Prostate gland (tissue), 2 donors: Measurements from ENCODE around the gene TNIP1. TPM values are rescaled to one million over a fixed set of nuclear protein-coding genes. Genes with fewer than 3 reads are reported as not detected.

Source experiments
- DNase-seq: peaks from one replicate; pipeline ENCODE4 v3.0.0-alpha.2; 2019; ENCODE audit warnings: low spot score
- H3K27ac ChIP-seq, 2 donors: fragments of 200-600 bp; sonication (generic); 2 replicates each; pipeline ENCODE4 v1.5.1; 2017 to 2019
- H3K27me3 ChIP-seq: fragments of 200-600 bp; sonication (generic); replicated peaks from 2 replicates; pipeline ENCODE4 v1.5.1; 2019; ENCODE audit not compliant: insufficient read depth
- H3K36me3 ChIP-seq, 2 donors: fragments of 200-600 bp; sonication (generic); 1 replicate in 1 of 2; 2 replicates in 1 of 2; pipeline versions ENCODE4 v1.5.1 to v1.8.1; 2017 to 2019
- H3K4me1 ChIP-seq: fragments of 200-600 bp; sonication (generic); replicated peaks from 2 replicates; pipeline ENCODE4 v1.5.1; 2019
- H3K4me3 ChIP-seq, 2 donors: fragments of 200-600 bp; sonication (generic); 2 replicates each; pipeline ENCODE4 v1.5.1; 2017 to 2019
- H3K9me3 ChIP-seq: fragments of 200-600 bp; sonication (generic); 2 replicates; pipeline ENCODE4 v1.5.1; 2017
- POLR2A ChIP-seq: fragments of 450-650 bp; IDR thresholded peaks from one replicate; pipeline ENCODE4 v1.6.1; 2016; ENCODE audit warnings: antibody characterized with exemption, mild to moderate bottlenecking
- POLR2AphosphoS5 ChIP-seq: sonication (generic); formaldehyde crosslinking; IDR thresholded peaks from one replicate; pipeline ENCODE4 v1.6.1; 2017; ENCODE audit warnings: antibody characterized with exemption
- WGBS: methylation state at CpG from one replicate; pipeline ENCODE4 v1.1.5; 2018; 5-methylcytosine and 5-hydroxymethylcytosine counted together
- intact Hi-C: fragments of 100-400 bp; cut with DNase I; formaldehyde crosslinking; loops from one replicate; pipeline ENCODE4 v1.14.2; 2022
- total RNA-seq, 2 donors: library from RNA; depleted of rRNA; stranded (reverse); fragments of >200 nt; gene quantifications; one replicate each; pipeline ENCODE4 v1.1.0, GENCODE V29; 2016
- TF ChIP-seq, protein P1 (sequence below), 4 experiments: fragments of 200-600 bp in 2 of 4; fragments of 450-650 bp in 2 of 4; sonication (generic) in 2 of 4; IDR thresholded peaks; 1 replicate in 3 of 4; 2 replicates in 1 of 4; pipeline ENCODE4 v1.5.1; 2016 to 2019; ENCODE audit warnings: antibody characterized with exemption in 4 of 4, mild to moderate bottlenecking in 2 of 4, moderate library complexity in 2 of 4

Gene TNIP1
- total RNA-seq, 2 donors from 2014 or later: 61.9 to 81.6 TPM

DNA sequence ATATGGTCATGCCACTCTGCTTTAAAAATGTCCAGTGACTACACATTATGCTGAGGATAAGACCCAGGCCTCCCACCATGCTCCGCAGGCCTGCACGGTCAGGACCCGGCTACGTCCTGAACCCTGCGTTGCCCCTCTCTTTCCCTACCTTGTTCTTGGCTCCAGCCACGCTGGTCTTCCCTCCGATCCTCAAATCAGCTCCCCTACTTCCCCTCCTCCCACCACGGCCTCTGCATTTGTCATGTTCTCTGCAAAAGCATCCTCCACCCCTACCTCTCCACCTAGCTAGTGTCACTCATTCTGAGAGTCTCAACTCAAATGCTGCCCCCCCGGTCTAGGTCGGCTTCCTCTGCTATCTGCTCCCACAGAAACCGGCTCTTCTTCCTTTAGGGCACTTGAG is 49.3 kb downstream of the TNIP1 start:
- H3K36me3 ChIP-seq: peaks cover 16 to 25% of the 10 kb centered on the region in 2 donors
- H3K4me1 ChIP-seq: peaks cover 7% of the 10 kb centered on the region
- TF ChIP-seq POLR2AphosphoS5 (no peak), POLR2A (no peak)
- TF ChIP-seq, protein P1, sequence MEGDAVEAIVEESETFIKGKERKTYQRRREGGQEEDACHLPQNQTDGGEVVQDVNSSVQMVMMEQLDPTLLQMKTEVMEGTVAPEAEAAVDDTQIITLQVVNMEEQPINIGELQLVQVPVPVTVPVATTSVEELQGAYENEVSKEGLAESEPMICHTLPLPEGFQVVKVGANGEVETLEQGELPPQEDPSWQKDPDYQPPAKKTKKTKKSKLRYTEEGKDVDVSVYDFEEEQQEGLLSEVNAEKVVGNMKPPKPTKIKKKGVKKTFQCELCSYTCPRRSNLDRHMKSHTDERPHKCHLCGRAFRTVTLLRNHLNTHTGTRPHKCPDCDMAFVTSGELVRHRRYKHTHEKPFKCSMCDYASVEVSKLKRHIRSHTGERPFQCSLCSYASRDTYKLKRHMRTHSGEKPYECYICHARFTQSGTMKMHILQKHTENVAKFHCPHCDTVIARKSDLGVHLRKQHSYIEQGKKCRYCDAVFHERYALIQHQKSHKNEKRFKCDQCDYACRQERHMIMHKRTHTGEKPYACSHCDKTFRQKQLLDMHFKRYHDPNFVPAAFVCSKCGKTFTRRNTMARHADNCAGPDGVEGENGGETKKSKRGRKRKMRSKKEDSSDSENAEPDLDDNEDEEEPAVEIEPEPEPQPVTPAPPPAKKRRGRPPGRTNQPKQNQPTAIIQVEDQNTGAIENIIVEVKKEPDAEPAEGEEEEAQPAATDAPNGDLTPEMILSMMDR (IDR thresholded peaks at IDR 0.05): no peak

DNA sequence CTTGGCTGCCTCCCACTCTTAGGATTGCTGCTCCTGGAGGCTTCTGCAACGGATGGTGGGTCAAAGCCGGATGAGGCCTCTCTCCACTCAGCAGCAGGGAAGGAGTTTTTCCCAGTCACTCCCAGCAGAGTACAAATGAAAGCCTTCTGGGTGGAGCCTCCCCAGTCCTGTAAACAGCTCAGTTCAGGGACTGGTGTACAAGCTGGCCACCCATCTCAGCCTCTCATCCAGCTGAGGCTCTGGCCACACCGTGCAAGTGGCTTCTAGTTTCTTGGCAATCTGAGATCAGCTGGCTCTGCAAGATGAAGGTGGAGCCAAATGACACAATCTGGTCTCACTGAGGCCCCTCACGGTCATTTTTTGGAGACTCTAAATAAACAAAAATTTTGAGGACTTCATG is 50.5 kb downstream of the TNIP1 start:
- H3K27ac ChIP-seq: peak overlapping the region; percentile 63 to 67
- intact Hi-C loops: no loop called here
- no peak overlapping the region for H3K4me3 ChIP-seq
- peaks cover 9 to 16% of the 10 kb centered on the region in 2 donors for H3K36me3 ChIP-seq
- no peaks in the 10 kb centered on the region for H3K9me3 ChIP-seq
- peak; percentile 49 for DNase-seq
- H3K4me1 ChIP-seq: peaks cover 7% of the 10 kb centered on the region
- H3K27me3 ChIP-seq: no peaks in the 10 kb centered on the region
- WGBS: 46% methylated on average over 4 of the region's 4 CpGs
- peak; percentile 44 for TF ChIP-seq POLR2AphosphoS5
- TF ChIP-seq, protein P1 (IDR thresholded peaks at IDR 0.05): no peak

More for the DNA sequence above, 49.3 kb downstream of the TNIP1 start:
- intact Hi-C loops: no loop called here
- 91% methylated on average over 11 of the region's 11 CpGs for WGBS
- no peaks in the 10 kb centered on the region for H3K9me3 ChIP-seq
- DNase-seq: no peak
- no peak overlapping the region for H3K4me3 ChIP-seq
- peak overlapping the region; percentile 9 to 63 for H3K27ac ChIP-seq
- no peaks in the 10 kb centered on the region for H3K27me3 ChIP-seq

DNA sequence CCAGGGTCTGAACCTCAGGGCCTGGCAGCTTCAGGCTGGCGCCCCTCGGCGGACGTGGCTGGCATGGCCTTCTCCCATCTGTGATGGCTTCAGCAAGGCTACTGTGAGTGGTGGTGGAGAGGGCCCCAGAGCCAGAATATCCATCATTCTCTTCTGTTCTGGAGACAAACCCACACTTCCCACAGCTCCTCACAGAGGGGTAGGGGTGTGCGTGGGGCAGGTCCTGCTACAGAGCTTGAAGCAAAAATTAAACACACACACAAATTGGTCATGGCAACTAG is 50.8 kb downstream of the TNIP1 start:
- Histone ChIP-seq H3K4me3 (no peak overlapping the region), H3K4me1 (peaks cover 7% of the 10 kb centered on the region), H3K36me3 (peaks cover 9 to 12% of the 10 kb centered on the region in 2 donors), H3K27ac (peak overlapping the region; percentile 63 to 67), H3K9me3 (no peaks in the 10 kb centered on the region), H3K27me3 (no peaks in the 10 kb centered on the region)
- 94% methylated on average over 5 of the region's 5 CpGs for WGBS
- no peak for DNase-seq
- intact Hi-C loops: no loop called here
- TF ChIP-seq POLR2A (no peak), POLR2AphosphoS5 (no peak)
- TF ChIP-seq, protein P1 (IDR thresholded peaks at IDR 0.05): no peak

DNA sequence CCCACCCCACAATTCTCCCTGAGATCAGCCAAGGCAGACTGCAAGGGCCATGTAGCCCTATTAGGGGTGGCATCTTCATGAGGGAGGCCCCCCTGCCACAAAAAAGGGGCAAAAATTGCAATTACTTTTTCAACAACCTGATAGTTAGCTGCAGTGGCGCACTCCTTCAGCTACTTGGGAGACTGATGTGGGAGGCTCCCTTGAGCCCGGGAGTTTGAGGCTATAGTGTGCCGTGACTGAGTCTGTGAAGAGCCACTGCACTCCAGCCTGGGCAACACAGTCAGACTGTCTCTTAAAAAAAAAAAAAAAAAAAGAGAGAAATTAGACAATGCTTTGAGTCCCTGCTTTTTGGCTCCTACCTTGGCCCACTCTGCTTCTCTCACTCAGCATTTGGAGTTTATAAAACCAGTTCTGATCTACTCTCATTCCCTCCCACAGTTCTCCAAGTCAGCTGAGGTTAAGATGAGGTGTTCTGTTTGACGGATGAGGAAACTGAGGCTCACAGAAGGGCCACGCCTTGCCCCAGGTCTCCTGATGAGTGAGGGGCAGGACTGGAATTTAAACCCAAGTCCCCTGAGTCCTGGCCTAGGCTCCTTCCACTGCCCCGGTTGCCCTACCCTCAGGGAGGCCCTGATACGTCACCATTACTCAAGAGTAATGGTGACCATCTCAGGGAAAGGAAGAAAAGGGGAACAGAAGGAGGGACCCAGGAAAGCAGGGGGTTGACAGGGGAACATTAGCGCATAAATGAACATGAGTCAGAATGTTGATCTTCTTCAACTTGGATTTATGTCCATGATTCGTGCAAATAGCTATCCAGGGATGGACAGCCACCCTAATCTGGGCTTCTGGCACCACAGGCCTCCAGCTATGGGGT is 51.4 kb downstream of the TNIP1 start:
- Histone ChIP-seq H3K4me1 (peaks cover 10% of the 10 kb centered on the region), H3K4me3 (no peak overlapping the region), H3K27ac (peak overlapping the region; percentile 63 to 67), H3K27me3 (no peaks in the 10 kb centered on the region), H3K9me3 (no peaks in the 10 kb centered on the region), H3K36me3 (peaks cover 5 to 10% of the 10 kb centered on the region in 2 donors)
- intact Hi-C loops: no loop called here
- TF ChIP-seq, protein P1 (IDR thresholded peaks at IDR 0.05): no peak
- no peak for TF ChIP-seq POLR2A
- TF ChIP-seq POLR2AphosphoS5: no peak
- WGBS: 92% methylated on average over 9 of the region's 9 CpGs
- no peak for DNase-seq

DNA sequence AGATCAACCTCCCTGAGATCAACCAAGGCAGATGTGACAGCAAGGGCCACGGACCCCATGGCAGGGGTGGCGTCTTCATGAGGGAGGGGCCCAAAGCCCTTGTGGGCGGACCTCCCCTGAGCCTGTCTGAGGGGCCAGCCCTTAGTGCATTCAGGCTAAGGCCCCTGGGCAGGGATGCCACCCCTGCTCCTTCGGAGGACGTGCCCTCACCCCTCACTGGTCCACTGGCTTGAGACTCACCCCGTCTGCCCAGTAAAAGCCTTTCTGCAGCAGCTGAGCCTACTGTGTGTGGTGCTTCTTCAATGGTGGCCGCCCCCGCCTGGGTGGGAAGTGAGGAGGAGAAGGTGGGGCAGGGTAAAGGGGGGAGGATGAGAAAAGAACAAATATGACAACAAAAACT is 52.1 kb downstream of the TNIP1 start:
- H3K9me3 ChIP-seq: no peaks in the 10 kb centered on the region
- intact Hi-C loops: no loop called here
- H3K4me1 ChIP-seq: peaks cover 17% of the 10 kb centered on the region

More for the DNA sequence above, 52.1 kb downstream of the TNIP1 start:
- Histone ChIP-seq H3K36me3 (peaks cover 5 to 10% of the 10 kb centered on the region in 2 donors), H3K27me3 (no peaks in the 10 kb centered on the region), H3K27ac (no peak overlapping the region), H3K4me3 (no peak overlapping the region)
- no peak for DNase-seq
- WGBS: 97% methylated on average over 8 of the region's 8 CpGs
- TF ChIP-seq, protein P1 (IDR thresholded peaks at IDR 0.05): no peak
- TF ChIP-seq POLR2AphosphoS5 (no peak), POLR2A (no peak)
